Activated CD4-positive, alpha-beta T cell treated with anti-CD3 and anti-CD28 coated beads, Interleukin-2, Interleukin-6, amounts not matched to agents 100 ng/mL and 50 ng/mL, durations not matched to agents 16 hours and 8 hours (primary cell): ENCODE measurements around the gene DNAJB4.
"Not testable (repeated sequence)": the region's sequence is repeated elsewhere in the genome, so short reads cannot be mapped to it uniquely, and the experiment has no call there.

ENCODE experiments used
- DNase-seq: peaks from one replicate; pipeline ENCODE4 v3.0.0-alpha.2; 2020

The DNAJB4 gene

GRCh38 chr1:77991638-77992037 lies 13.1 kb upstream of the DNAJB4 start:
- no peak for DNase-seq

GRCh38 chr1:77994117-77994705 lies 10.5 kb upstream of the DNAJB4 start:
- no peak for DNase-seq

- DNase-seq = no peak
Measured at GRCh38 chr1:77996734-77997133, 8.0 kb upstream of the DNAJB4 start.

GRCh38 chr1:78000536-78000935 lies 4.2 kb upstream of the DNAJB4 start:
- DNase-seq = not testable (repeated sequence)

GRCh38 chr1:78003070-78003746 lies 1.5 kb upstream of the DNAJB4 start:
- DNase-seq = no peak

GRCh38 chr1:78003882-78004718 lies 639 bp upstream of the DNAJB4 start:
- peak; percentile 65 for DNase-seq

- no peak for DNase-seq
Measured at GRCh38 chr1:78005448-78005722, 646 bp downstream of the DNAJB4 start.

- no peak for DNase-seq
Measured at GRCh38 chr1:78005755-78006154, 1.0 kb downstream of the DNAJB4 start.

GRCh38 chr1:78006521-78006920 lies 1.8 kb downstream of the DNAJB4 start:
- DNase-seq = no peak

GRCh38 chr1:78007677-78008341 lies 3.1 kb downstream of the DNAJB4 start:
- no peak for DNase-seq

- no peak for DNase-seq
Measured at GRCh38 chr1:78009276-78009675, 4.5 kb downstream of the DNAJB4 start.

- DNase-seq = no peak
Measured at GRCh38 chr1:78009836-78010235, 5.1 kb downstream of the DNAJB4 start.

- no peak for DNase-seq
Measured at GRCh38 chr1:78011050-78011449, 6.3 kb downstream of the DNAJB4 start.

- no peak for DNase-seq
Measured at GRCh38 chr1:78015148-78015547, 10.4 kb downstream of the DNAJB4 start.

- DNase-seq = no peak
Measured at GRCh38 chr1:78019024-78019423, 14.3 kb downstream of the DNAJB4 start.

GRCh38 chr1:78021134-78021533 lies 16.4 kb downstream of the DNAJB4 start:
- DNase-seq = not testable (repeated sequence)

- DNase-seq = no peak
Measured at GRCh38 chr1:78029793-78030192, 25.1 kb downstream of the DNAJB4 start.

GRCh38 chr1:78032996-78033796 lies 28.5 kb downstream of the DNAJB4 start:
- no peak for DNase-seq

- DNase-seq = no peak
Measured at GRCh38 chr1:78033797-78034172, 29.0 kb downstream of the DNAJB4 start.

GRCh38 chr1:78035121-78035520 lies 30.4 kb downstream of the DNAJB4 start:
- DNase-seq = no peak

- no peak for DNase-seq
Measured at GRCh38 chr1:78036450-78036849, 31.7 kb downstream of the DNAJB4 start.

GRCh38 chr1:78038071-78038470 lies 33.3 kb downstream of the DNAJB4 start:
- no peak for DNase-seq

GRCh38 chr1:78038491-78038939 lies 33.8 kb downstream of the DNAJB4 start:
- no peak for DNase-seq
